Lower leg skin (tissue), 3 donors: ENCODE measurements around the gene RCCD1.

Source experiments
- CTCF ChIP-seq, 3 donors: fragments of 450-650 bp; IDR thresholded peaks; one replicate each; pipeline ENCODE4 v1.5.1; 2016; ENCODE audit warnings: antibody characterized with exemption in 3 of 3, mild to moderate bottlenecking in 3 of 3, moderate library complexity in 2 of 3
- POLR2A ChIP-seq, 2 donors: fragments of 450-650 bp; IDR thresholded peaks; one replicate each; pipeline ENCODE4 v1.6.1; 2016 to 2017; ENCODE audit warnings: antibody characterized with exemption in 2 of 2, mild to moderate bottlenecking in 1 of 2, moderate library complexity in 1 of 2

GRCh38 chr15:90981681-90982080, 27.0 kb downstream of the RCCD1 start:
- TF ChIP-seq CTCF (IDR thresholded peaks at IDR 0.05) (no peak), POLR2A (IDR thresholded peaks at IDR 0.05) (no peak)
